ENCODE results near the gene CCER1.

DNA sequence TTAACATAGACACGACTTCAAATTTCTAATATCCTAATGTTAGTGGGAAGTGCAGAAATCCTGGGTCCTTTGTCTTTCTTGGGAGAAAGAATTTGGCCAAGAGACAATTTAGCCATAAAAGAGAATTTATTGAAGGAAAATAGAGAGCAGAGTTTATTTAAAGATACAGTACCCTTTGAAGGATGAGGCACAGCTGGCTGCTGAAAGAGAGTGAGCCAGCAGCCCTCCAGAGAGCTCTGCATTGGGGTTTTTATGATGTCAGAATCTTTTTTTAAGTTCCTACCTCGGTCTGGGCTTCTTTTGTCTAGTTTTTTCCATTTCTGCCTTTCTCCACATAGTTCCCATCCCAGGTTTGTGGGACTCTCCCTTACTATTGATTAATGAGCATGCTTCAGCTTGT lies 37.5 kb downstream of the CCER1 start:
- TF ChIP-seq, protein P1, sequence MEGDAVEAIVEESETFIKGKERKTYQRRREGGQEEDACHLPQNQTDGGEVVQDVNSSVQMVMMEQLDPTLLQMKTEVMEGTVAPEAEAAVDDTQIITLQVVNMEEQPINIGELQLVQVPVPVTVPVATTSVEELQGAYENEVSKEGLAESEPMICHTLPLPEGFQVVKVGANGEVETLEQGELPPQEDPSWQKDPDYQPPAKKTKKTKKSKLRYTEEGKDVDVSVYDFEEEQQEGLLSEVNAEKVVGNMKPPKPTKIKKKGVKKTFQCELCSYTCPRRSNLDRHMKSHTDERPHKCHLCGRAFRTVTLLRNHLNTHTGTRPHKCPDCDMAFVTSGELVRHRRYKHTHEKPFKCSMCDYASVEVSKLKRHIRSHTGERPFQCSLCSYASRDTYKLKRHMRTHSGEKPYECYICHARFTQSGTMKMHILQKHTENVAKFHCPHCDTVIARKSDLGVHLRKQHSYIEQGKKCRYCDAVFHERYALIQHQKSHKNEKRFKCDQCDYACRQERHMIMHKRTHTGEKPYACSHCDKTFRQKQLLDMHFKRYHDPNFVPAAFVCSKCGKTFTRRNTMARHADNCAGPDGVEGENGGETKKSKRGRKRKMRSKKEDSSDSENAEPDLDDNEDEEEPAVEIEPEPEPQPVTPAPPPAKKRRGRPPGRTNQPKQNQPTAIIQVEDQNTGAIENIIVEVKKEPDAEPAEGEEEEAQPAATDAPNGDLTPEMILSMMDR (IDR thresholded peaks at IDR 0.05), result no peak
- no peak for TF ChIP-seq POLR2AphosphoS5 (IDR thresholded peaks at IDR 0.05)
